ENCODE results near the gene ABTB2.

ABTB2 gene

DNA sequence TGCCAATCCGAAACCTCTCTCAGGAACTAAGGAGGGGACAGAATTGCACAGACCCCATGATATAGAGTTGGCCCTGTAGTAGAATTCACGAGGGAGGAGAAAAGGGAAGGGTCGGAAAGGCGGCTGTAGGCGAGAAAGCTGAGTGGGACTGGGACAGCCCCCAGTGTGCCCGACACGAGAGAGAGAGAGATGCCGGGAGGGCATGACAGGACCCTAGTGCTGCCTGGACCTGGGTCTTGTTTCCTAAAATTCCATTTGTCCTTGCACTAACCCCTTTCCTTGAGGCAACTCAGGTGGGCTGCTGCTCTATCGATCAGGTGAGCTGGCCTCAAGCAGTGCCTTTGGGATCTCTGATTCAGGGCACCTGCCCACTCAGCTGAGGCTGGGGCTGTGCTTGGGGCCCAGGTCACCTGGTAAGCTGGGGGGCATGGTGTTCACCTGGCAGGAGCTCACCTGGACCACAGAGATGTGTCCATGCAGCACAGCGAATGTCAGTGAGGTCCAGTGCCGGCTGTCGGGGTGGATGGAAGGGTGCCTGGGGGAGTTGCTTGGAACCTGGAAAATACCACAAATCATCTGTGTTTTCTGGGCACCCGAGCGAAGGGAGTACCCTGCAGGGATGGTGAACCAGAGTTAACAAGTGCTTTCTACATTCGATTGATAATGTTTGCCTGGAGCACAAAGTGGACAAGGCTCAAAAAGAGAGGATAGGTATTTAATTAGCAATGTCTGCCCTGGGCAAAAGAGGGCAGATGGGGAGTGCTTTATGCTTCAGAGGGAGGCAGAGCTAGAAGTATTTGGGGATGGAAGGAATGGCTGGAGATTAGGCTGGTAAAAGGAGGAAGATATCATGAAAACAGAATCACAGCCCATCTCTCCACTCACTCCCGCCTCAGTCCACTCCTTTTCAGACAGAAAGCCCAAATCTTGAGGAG, 190.7 kb downstream of the ABTB2 start:
- no peak for DNase-seq (ENCODE audit: low read depth)

DNA sequence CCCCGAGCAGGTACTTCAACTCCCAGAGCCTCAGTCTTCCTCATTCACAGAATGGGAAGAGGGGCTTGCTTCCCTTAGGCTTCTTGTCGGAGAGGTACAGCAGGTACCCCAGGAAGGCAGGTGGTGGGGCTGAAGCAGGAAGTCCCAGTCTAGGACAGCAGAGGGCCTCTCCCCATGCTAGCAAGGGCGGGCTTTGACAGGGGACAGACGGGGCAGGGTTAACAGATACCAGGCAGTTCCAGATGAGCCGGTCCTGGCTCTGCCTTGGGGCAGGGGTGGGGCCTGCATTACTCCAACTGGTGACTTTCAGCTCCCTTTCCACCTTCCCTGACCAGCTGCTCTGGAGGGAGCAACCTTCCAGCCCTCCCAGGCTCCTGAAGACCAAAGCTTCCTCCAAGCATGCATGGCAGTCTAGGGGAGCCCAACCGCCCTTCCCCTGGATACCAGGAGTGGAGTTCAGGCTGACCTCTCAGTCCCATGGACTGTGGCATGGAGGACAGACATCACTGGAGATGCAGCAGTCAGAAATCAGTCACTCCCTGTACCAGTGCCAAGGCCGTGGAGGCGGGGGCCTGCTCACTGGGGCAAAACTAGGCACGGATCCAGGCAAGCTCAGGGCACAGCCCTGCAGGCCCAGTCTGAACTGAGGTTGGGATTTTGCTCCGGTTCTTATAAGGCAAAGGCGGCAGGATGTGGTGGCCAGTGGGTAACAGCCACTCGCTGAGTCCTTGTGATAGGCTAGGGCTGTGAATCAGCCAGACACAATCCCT, 191.8 kb downstream of the ABTB2 start:
- DNase-seq (ENCODE audit: low read depth), result no peak

GRCh38 chr11:34165121-34165520, 192.7 kb downstream of the ABTB2 start:
- no peak for DNase-seq (ENCODE audit: low read depth)

DNA sequence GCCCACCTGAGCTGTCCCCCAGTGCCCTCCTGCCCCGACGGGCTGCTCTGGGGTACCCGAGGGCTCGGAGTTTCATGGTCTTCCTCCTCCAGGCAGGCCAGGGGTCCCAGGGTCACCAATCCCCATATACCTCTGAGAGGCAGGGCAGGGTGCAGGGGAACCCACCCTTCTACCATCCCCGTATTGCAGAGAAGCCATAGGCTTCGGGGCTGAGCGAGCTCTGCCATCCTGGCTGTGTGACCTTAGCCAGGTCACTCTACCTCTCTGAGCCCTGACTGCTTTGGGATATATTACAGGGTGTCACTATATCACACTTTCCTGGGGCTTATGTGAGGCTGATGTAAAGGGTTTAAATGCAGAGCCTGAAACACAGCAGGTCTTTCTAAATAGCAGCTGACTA, 195.0 kb downstream of the ABTB2 start:
- DNase-seq (ENCODE audit: low read depth), result no peak

DNA sequence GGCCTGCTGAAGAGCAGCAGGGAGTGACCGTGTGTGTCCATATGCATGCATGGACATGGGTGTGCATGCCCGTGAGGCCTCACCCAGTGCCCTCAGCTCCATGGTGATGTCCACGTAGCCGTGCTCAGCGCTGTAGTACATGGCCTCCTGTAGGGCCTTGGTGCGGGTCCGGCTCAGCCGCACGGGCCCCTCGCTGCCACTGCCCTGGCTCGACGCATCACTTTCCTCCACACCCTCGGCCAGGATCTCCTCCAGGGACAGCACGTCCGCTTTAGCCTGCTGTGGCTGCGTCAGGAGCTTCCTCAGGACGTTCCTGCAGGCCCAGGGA, 195.4 kb downstream of the ABTB2 start:
- no peak for DNase-seq (ENCODE audit: low read depth)

- peak; percentile 15 for DNase-seq (ENCODE audit: low read depth)
Measured at GRCh38 chr11:34161812-34162492, 195.9 kb downstream of the ABTB2 start.

- no peak for DNase-seq (ENCODE audit: low read depth)
Measured at GRCh38 chr11:34161361-34161760, 196.4 kb downstream of the ABTB2 start.

GRCh38 chr11:34160791-34161190, 197.0 kb downstream of the ABTB2 start:
- no peak for DNase-seq (ENCODE audit: low read depth)

DNA sequence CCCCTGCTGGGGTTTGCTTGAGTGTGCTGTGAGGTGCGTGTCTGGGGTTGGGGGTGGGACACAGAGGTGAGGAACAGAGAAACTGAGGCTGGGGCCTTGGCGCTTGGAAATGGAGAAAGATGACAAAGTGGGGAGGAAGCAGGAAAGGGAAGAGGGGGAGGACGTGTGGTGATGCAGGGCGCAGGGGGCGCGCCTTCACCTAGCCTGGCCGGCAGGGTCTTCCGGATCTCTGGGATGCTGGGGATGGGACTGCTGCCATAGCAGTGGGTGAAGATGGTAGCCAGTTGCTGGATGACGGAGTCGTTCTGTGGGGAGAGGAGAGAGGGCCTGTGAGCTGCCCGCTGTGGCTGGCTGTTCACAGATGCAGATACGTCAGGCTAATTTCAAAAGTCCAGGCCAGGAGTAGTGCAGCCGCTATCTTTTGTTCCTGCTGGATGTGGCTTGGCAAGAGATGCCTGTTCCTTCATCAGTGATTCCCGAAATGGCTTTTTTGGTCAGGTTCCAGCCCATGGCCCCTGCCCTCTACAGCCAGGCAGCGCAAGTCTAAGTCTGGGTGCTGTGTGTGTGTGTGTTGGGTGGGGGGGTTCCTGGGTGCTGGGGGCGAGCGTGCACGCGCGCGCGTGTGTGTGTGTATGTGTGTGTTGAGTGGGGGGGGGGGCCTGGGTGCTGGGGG, 197.6 kb downstream of the ABTB2 start:
- DNase-seq (ENCODE audit: low read depth), result peak; percentile 23

DNA sequence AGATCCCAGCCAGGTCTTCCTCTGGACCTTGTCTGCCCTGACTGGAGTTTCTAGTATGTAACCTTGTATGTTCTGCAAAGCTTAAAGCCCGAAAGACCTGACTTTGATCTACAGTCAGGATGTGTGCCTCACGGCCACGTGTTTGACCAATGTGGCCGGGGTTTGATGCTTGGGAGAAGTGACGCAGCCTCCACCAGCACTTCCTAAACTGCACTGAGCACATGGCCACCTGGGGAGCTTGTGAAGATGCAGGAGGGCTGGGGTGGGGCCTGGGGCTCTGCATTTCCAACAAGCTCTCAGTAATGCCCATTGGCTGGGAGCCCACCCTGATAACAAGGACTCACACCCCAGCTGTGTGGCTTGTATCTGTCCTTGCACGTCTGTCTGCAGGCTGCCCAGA, 199.1 kb downstream of the ABTB2 start:
- no peak for DNase-seq (ENCODE audit: low read depth)

DNA sequence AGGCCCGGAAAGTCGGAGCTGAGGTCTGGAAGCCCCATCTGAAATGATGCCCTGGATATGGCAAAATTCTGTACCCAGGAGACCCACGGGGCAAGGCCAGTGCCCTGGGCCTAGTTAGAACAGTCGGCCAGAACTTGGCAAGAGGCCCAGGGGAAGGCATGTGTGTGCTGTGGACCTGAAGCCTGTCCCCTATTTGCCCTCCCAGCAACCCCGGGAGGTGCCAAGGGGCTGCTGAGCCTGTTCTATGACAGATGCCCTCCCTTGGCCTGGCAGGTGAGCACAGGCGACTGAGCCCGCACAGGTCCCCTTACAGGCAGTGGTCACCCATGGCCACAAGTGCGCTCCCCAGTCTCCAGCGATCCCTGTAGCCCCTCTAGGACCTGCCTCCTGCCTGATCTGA, 200.6 kb downstream of the ABTB2 start:
- no peak for DNase-seq (ENCODE audit: low read depth)

DNA sequence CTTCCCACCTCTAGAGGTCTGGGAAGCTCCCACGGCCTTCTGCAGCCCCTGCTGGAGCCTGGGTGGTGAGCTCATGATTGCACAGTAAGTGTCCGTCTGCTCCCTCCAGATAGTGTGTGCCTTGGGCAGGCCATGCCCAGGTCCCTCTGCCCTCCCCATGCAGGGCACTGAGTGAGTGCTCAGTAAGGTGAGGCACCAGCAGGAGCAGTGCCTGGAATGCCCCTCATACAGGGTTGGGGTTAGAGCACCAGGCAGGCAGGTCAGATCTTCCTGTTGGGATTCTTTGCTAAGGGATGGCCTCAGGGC, 202.1 kb downstream of the ABTB2 start:
- DNase-seq (ENCODE audit: low read depth), result no peak

DNA sequence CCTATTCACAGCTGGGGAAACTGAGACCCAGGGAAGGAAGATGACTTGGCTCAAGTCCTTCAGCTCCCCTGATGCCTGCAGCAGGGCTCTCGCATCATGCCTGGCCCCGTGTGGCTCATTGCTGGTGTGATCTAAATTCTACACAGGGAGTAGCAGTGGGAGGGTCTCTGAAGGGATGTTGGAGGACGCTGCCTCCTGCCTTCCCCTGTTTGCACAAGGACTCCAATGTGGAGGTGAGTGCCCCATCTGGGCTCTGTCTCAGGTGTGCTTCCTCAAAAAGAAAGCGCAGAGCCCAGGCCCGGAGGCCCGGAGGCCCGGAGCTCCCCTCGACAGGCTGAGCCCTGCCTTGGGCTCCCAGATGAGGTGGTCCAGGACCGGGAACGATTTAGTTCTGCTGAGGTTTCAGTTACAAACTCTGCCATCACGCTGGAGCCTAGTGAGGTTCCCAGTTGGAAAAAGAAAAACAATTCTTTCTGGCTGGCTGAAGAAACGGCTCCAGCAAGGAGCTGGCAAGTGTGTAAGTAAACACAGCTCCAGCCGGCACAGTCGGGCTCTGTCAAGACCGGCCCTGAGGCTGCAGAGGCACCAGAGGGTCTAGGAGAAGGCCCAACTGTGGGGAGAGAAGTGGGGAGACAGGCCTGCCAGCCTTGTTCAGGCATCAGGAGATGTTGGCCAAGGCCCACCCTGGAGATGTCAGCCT, 202.6 kb downstream of the ABTB2 start:
- no peak for DNase-seq (ENCODE audit: low read depth)

DNA sequence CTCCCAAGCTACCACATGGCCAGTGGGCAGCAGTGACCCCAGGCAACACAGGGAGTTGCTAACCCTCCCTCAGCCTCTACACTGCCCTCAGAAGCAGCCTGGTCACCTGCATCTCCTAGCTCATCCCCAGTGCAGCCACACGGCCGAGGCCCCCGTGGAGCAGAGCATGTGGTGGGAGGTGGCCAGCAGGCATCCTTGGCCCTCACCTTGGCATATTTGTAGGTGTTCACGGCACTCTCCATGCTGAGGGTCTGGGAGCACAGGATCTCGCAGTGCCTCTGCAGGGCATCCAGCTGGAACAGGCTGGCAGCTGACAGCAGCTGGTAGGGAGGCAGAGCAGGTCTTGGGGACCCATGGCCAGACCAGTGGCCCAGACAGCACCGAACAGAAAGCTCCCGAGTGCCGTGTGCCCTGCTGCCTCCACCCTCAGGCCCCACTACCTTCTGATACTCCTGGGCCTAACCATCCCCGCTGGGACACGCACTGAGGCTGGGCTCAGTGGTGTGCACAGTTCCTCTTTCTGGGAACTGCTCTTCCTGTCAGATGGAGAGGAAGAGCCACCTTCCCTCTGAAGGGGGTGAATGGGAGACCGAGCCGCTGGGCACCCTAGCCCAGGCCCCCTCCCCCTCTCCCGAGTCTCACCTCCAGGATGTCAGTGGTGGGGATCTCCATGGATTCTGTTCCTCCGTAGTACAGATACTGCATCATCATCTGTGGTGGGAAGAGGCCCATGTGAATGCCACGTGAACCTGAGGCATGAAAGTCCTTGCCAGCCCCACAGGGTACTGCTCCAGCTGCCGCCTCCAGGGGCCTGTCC, 203.5 kb downstream of the ABTB2 start:
- DNase-seq (ENCODE audit: low read depth), result no peak

DNA sequence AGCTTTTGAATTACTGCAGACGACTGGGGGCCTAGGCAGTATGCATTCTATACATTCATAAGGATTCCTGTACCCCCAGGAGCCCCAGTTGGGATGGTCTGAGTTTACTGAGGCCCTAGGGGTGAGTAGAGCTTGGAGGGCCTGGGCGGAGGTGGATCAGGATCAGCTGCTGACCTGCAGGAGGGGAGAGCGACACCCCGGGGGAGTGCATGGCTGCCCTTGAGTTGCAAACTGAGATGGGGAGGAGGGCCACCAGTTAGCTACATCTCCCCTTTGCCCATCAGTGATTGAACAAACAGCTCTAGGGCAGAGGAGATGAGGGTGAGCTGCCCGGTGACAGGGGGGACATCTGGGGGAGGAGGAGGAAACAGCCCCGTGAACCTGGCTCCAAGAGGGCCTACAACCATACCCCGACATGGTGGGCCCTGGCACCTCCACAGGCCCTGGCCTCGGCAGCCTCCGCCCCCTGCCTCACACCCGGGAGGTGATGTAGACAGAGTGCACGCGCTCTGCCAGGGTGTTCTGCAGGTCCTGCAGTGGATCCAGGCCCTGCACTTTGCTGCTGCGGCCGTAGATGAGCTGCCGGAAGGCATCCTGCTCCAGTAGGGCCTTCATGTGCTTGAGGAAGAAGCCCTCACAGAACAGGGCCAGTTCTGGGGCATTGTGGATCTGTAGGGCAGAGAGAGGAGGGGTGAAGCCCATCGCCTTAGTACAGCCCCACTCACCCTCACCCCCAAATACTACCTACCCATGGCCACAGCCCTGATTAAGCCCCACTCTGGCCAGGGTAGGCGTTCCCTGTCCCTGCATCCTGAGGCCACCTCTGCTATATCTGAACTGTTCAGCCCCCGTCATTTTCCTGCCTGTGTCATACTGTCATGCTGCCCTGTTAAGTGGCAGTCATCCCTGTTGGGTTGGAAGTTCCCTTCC, 205.6 kb downstream of the ABTB2 start:
- DNase-seq (ENCODE audit: low read depth), result no peak

DNA sequence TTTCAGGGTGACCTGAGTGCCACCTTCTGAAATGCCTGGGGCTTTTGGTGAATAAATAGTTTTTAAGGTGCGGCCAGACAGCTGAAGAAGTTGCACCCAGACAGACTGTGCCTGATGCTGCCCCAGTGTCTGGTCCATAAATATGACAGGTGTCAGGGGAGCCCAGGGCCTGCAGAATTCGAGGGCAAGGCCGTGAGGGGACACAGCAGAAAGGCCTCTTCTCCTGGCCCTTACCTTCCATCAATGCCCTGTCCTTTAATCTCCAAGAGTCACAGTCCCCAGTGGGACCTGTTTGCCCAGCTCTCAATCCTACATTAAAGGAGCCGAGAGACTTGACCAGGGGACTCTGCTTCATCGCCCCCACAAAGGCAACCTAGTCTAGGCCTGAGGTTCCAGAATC, 206.6 kb downstream of the ABTB2 start:
- no peak for DNase-seq (ENCODE audit: low read depth)

GRCh38 chr11:34150494-34151151, 207.2 kb downstream of the ABTB2 start:
- DNase-seq (ENCODE audit: low read depth), result no peak

DNA sequence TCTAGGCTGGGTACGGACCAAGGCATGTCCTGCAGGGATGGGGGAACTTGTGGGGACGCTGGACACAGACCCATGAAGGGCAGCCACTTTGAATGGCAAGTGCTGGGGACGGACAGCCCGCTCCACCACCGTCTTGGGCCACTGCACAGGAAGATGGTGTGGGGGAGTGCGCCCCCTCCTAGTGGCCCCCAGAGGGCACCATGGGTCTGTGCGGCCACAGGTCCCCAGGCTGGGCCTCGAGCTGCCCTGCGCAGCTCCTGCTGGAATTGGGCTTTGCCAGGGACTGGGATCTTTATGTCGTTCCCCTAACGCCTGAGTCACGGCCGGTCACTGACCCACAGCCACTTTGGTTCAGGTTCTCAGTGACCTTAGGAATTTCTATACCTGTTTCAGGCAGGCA, 208.0 kb downstream of the ABTB2 start:
- no peak for DNase-seq (ENCODE audit: low read depth)

- DNase-seq (ENCODE audit: low read depth), result no peak
Measured at GRCh38 chr11:34149274-34149673, 208.5 kb downstream of the ABTB2 start.
